Natural killer cell (primary cell): Measurements from ENCODE around the gene NXNL2. TPM values are rescaled to one million over a fixed set of nuclear protein-coding genes. Genes with fewer than 3 reads are reported as not detected.

Experiments
- ATAC-seq, 3 donors: fragments of 150-1000 bp in 2 of 3; fragments of 200-7000 bp in 1 of 3; cut with Tn5 transposase; 1 replicate in 1 of 3; 2 replicates in 2 of 3; pipeline ENCODE4 v1.10.0; 2021; ENCODE audit warnings: mild to moderate bottlenecking in 2 of 3, moderate library complexity in 2 of 3
- DNase-seq, 2 donors: peaks; one replicate each; pipeline versions ENCODE4 v3.0.0 to v3.0.0-alpha.2; 2013 to 2021; ENCODE audit warnings: mixed read lengths in 1 of 2
- H3K27ac ChIP-seq: one replicate; pipeline ENCODE4 v1.5.1; 2013; ENCODE audit warnings: mild to moderate bottlenecking, low read length
- H3K27me3 ChIP-seq: one replicate; pipeline ENCODE4 v1.6.1; 2013; ENCODE audit warnings: low read length; ENCODE audit not compliant: control insufficient read depth, insufficient read depth
- H3K36me3 ChIP-seq: one replicate; pipeline ENCODE4 v1.6.1; 2013; ENCODE audit warnings: low read length; ENCODE audit not compliant: control insufficient read depth, insufficient read depth
- H3K4me1 ChIP-seq: one replicate; pipeline ENCODE4 v1.6.1; 2013; ENCODE audit warnings: low read length; ENCODE audit not compliant: control insufficient read depth, insufficient read depth
- H3K4me3 ChIP-seq: one replicate; pipeline ENCODE4 v1.5.1; 2013; ENCODE audit warnings: low read length
- H3K9me3 ChIP-seq: one replicate; pipeline ENCODE4 v1.6.1; 2013; ENCODE audit warnings: low read length; ENCODE audit not compliant: control insufficient read depth, insufficient read depth
- H3K27ac Mint-ChIP-seq, 2 donors: one replicate each; pipeline ENCODE4 v1.8.0; 2022; ENCODE audit warnings: mild to moderate bottlenecking in 2 of 2, mixed read lengths in 2 of 2, moderate library complexity in 1 of 2
- H3K27me3 Mint-ChIP-seq, 2 donors: one replicate each; pipeline ENCODE4 v1.8.0; 2022; ENCODE audit warnings: low read depth in 2 of 2, mixed read lengths in 2 of 2
- H3K36me3 Mint-ChIP-seq: one replicate; pipeline ENCODE4 v1.8.0; 2022; ENCODE audit warnings: mixed read lengths
- H3K4me1 Mint-ChIP-seq, 2 donors: one replicate each; pipeline ENCODE4 v1.8.0; 2022; ENCODE audit warnings: mixed read lengths in 2 of 2
- H3K4me3 Mint-ChIP-seq: one replicate; pipeline ENCODE4 v1.8.0; 2022; ENCODE audit warnings: mild to moderate bottlenecking, moderate library complexity, mixed read lengths
- H3K9me3 Mint-ChIP-seq, 2 donors: one replicate each; pipeline ENCODE4 v1.8.0; 2022; ENCODE audit warnings: mixed read lengths in 2 of 2
- CTCF ChIP-seq: fragments of 200-600 bp; IDR thresholded peaks from one replicate; pipeline ENCODE4 v1.8.0; 2022; ENCODE audit warnings: antibody characterized with exemption
- WGBS: methylation state at CpG from one replicate; pipeline ENCODE4 v1.1.7; 2013; ENCODE audit warnings: missing lambda C conversion rate; ENCODE audit not compliant: insufficient coverage; 5-methylcytosine and 5-hydroxymethylcytosine counted together
- intact Hi-C: fragments of 100-400 bp; cut with micrococcal nuclease; formaldehyde crosslinking; loops from one replicate; pipeline ENCODE4 v1.14.2; 2022
- total RNA-seq, 4 donors: library from RNA; stranded (reverse); fragments of 120-200 nt in 1 of 4; gene quantifications; one replicate each; pipeline versions ENCODE4 v1.2.3 to v1.2.4, GENCODE V29; 2013 to 2022

NXNL2 gene
- total RNA-seq, 3 donors from 2014 or later (not counting 1 experiment from before 2014, with no cell fraction given): not detected

GRCh38 chr9:88511906-88512305 lies 23.1 kb upstream of the NXNL2 start:
- no peaks in the 10 kb centered on the region for H3K36me3 ChIP-seq
- H3K4me3 Mint-ChIP-seq: no peak overlapping the region
- no peaks in the 10 kb centered on the region for H3K27me3 ChIP-seq

GRCh38 chr9:88514247-88514646 lies 20.7 kb upstream of the NXNL2 start:
- H3K4me3 Mint-ChIP-seq: no peak overlapping the region
- WGBS: 95% methylated on average over 6 of the region's 6 CpGs
- H3K36me3 ChIP-seq: no peaks in the 10 kb centered on the region
- H3K27ac ChIP-seq: no peak overlapping the region
- no peaks in the 10 kb centered on the region for H3K4me1 Mint-ChIP-seq
- TF ChIP-seq CTCF: no peak
- intact Hi-C loops: no loop called here
- no peaks in the 10 kb centered on the region for H3K9me3 Mint-ChIP-seq
- DNase-seq (no peak), ATAC-seq (no peak)
- no peaks in the 10 kb centered on the region for H3K36me3 Mint-ChIP-seq
- no peaks in the 10 kb centered on the region for H3K4me1 ChIP-seq
- H3K4me3 ChIP-seq: no peak overlapping the region
- peaks cover 8 to 10% of the 10 kb centered on the region in 2 donors for H3K27me3 Mint-ChIP-seq
- peaks cover 6% of the 10 kb centered on the region for H3K9me3 ChIP-seq
- H3K27ac Mint-ChIP-seq: no peak overlapping the region
- no peaks in the 10 kb centered on the region for H3K27me3 ChIP-seq

More at GRCh38 chr9:88511906-88512305, 23.1 kb upstream of the NXNL2 start:
- peaks cover 3 to 5% of the 10 kb centered on the region in 2 donors for H3K27me3 Mint-ChIP-seq
- no peak overlapping the region for H3K4me3 ChIP-seq
- peaks cover 6% of the 10 kb centered on the region for H3K9me3 ChIP-seq
- H3K9me3 Mint-ChIP-seq: no peaks in the 10 kb centered on the region
- WGBS: 94% methylated on average over 4 of the region's 4 CpGs
- TF ChIP-seq CTCF: no peak
- ATAC-seq (no peak), DNase-seq (no peak)
- H3K4me1 Mint-ChIP-seq: no peaks in the 10 kb centered on the region
- H3K27ac Mint-ChIP-seq: no peak overlapping the region
- H3K27ac ChIP-seq: no peak overlapping the region
- no peaks in the 10 kb centered on the region for H3K4me1 ChIP-seq
- intact Hi-C loops: no loop called here
- no peaks in the 10 kb centered on the region for H3K36me3 Mint-ChIP-seq

GRCh38 chr9:88521308-88521707 lies 13.7 kb upstream of the NXNL2 start:
- Histone ChIP-seq H3K4me3 (no peak overlapping the region), H3K27ac (no peak overlapping the region), H3K27me3 (no peaks in the 10 kb centered on the region), H3K36me3 (no peaks in the 10 kb centered on the region), H3K9me3 (no peaks in the 10 kb centered on the region), H3K4me1 (no peaks in the 10 kb centered on the region)
- Mint-ChIP-seq H3K9me3 (no peaks in the 10 kb centered on the region), H3K27ac (no peak overlapping the region), H3K4me1 (no peaks in the 10 kb centered on the region), H3K4me3 (no peak overlapping the region), H3K27me3 (peaks cover 2 to 16% of the 10 kb centered on the region in 2 donors), H3K36me3 (no peaks in the 10 kb centered on the region)
- 12% methylated on average over 4 of the region's 4 CpGs for WGBS
- no peak for DNase-seq
- TF ChIP-seq CTCF: no peak
- no peak for ATAC-seq
- intact Hi-C loops: no loop called here

- Histone ChIP-seq H3K27me3 (no peaks in the 10 kb centered on the region), H3K36me3 (no peaks in the 10 kb centered on the region), H3K4me1 (no peaks in the 10 kb centered on the region), H3K4me3 (no peak overlapping the region), H3K9me3 (no peaks in the 10 kb centered on the region), H3K27ac (no peak overlapping the region)
- intact Hi-C loops: no loop called here
- no peaks in the 10 kb centered on the region for H3K4me1 Mint-ChIP-seq
- ATAC-seq (no peak), DNase-seq (no peak)
- peaks cover 2 to 9% of the 10 kb centered on the region in 2 donors for H3K27me3 Mint-ChIP-seq
- no peak overlapping the region for H3K4me3 Mint-ChIP-seq
- H3K36me3 Mint-ChIP-seq: no peaks in the 10 kb centered on the region
- WGBS: 91% methylated on average over 3 of the region's 4 CpGs
- no peaks in the 10 kb centered on the region for H3K9me3 Mint-ChIP-seq
- no peak for TF ChIP-seq CTCF
- H3K27ac Mint-ChIP-seq: no peak overlapping the region
Observed at GRCh38 chr9:88522360-88522759, 12.6 kb upstream of the NXNL2 start.
